SU-DHL-6 (cell line): Measurements from ENCODE around the gene FOXS1.
"Not testable (repeated sequence)": the region's sequence is repeated elsewhere in the genome, so short reads cannot be mapped to it uniquely, and the experiment has no call there.

Experiments
- EZH2phosphoT487 ChIP-seq: fragments of 200-600 bp; sonication (generic), shearing (Covaris generic); conservative IDR thresholded peaks from 2 replicates; pipeline ENCODE4 v1.6.1; 2018; ENCODE audit warnings: mild to moderate bottlenecking, antibody characterized with exemption, low read length, moderate library complexity, mixed read lengths
- TF ChIP-seq, protein P1 (sequence below): fragments of 200-600 bp; sonication (generic); IDR thresholded peaks from one replicate; pipeline ENCODE4 v1.5.1; 2017; ENCODE audit warnings: antibody characterized with exemption, mild to moderate bottlenecking, low read length, moderate library complexity; ENCODE audit not compliant: insufficient read depth, poor library complexity, severe bottlenecking

DNA sequence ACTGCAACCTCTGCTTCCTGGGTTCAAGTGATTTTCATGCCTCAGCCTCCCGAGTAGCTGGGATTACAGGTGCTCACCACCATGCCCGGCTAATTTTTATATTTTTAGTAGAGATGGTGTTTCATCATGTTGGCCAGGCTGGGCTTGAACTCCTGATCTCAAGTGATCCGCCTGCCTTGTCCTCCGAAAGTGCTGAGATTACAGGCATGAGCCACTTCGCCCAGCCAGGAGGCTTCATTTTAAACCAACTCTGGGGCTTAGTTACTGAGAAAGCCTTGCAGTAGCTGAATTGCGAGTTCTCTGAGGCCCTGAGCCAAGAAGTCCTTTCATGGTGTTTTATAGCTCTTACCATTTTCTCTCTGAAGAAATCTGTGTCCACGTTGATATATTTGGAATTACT is 31.3 kb downstream of the FOXS1 start:
- TF ChIP-seq, protein P1, sequence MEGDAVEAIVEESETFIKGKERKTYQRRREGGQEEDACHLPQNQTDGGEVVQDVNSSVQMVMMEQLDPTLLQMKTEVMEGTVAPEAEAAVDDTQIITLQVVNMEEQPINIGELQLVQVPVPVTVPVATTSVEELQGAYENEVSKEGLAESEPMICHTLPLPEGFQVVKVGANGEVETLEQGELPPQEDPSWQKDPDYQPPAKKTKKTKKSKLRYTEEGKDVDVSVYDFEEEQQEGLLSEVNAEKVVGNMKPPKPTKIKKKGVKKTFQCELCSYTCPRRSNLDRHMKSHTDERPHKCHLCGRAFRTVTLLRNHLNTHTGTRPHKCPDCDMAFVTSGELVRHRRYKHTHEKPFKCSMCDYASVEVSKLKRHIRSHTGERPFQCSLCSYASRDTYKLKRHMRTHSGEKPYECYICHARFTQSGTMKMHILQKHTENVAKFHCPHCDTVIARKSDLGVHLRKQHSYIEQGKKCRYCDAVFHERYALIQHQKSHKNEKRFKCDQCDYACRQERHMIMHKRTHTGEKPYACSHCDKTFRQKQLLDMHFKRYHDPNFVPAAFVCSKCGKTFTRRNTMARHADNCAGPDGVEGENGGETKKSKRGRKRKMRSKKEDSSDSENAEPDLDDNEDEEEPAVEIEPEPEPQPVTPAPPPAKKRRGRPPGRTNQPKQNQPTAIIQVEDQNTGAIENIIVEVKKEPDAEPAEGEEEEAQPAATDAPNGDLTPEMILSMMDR = not testable (repeated sequence)
- TF ChIP-seq EZH2phosphoT487 = not testable (repeated sequence)
